MCF 10A (cell line): ENCODE measurements around the gene PTPRN2. TPM values are rescaled to one million over a fixed set of nuclear protein-coding genes. Genes with fewer than 3 reads are reported as not detected.

Experiments
- BruUV-seq: library from RNA; stranded (reverse); fragments of 400-500 nt; replicated peaks from 2 replicates; lab custom pipeline; 2021; lab: Mats Ljungman, UMichigan
- CTCF ChIA-PET: fragments of 300-600 bp; sonication (Branson Sonifier 250); formaldehyde crosslinking; extraction: SDS; loops from one replicate; lab custom pipeline; 2021; ENCODE audit warnings: antibody characterized with exemption, inconsistent platforms; lab: Yijun Ruan, JAX
- POLR2A ChIA-PET: fragments of 300-600, 350-650 bp; sonication (Branson Sonifier 250); formaldehyde crosslinking; extraction: SDS; loops from one replicate; lab custom pipeline; 2020; ENCODE audit warnings: antibody characterized with exemption, inconsistent platforms; lab: Yijun Ruan, JAX
- DNase-seq: peaks from one replicate; pipeline ENCODE4 v3.0.0-alpha.2; 2018; ENCODE audit not compliant: unreplicated experiment
- H3K27ac Mint-ChIP-seq: one replicate; pipeline ENCODE4 v1.8.0; 2022; ENCODE audit warnings: mild to moderate bottlenecking, low read depth, mixed read lengths; ENCODE audit not compliant: unreplicated experiment
- H3K27me3 Mint-ChIP-seq: one replicate; pipeline ENCODE4 v1.8.0; 2022; ENCODE audit warnings: mixed read lengths; ENCODE audit not compliant: insufficient read depth, unreplicated experiment
- H3K36me3 Mint-ChIP-seq: one replicate; pipeline ENCODE4 v1.8.0; 2022; ENCODE audit warnings: mild to moderate bottlenecking, moderate library complexity, mixed read lengths; ENCODE audit not compliant: insufficient read depth, unreplicated experiment
- H3K4me1 Mint-ChIP-seq: one replicate; pipeline ENCODE4 v1.8.0; 2022; ENCODE audit warnings: mixed read lengths; ENCODE audit not compliant: insufficient read depth, unreplicated experiment
- H3K4me3 Mint-ChIP-seq: one replicate; pipeline ENCODE4 v1.8.0; 2022; ENCODE audit warnings: mild to moderate bottlenecking, moderate library complexity, mixed read lengths; ENCODE audit not compliant: unreplicated experiment
- H3K9me3 Mint-ChIP-seq: one replicate; pipeline ENCODE4 v1.8.0; 2022; ENCODE audit warnings: mixed read lengths; ENCODE audit not compliant: unreplicated experiment
- intact Hi-C: fragments of 100-400 bp; cut with micrococcal nuclease; formaldehyde crosslinking; loops from 2 replicates; pipeline ENCODE4 v1.14.1; 2022
- total RNA-seq: library from RNA; stranded (reverse); gene quantifications from 2 replicates; pipeline ENCODE4 v1.2.3, GENCODE V29; 2022
- TF ChIP-seq, protein P1 (sequence below): fragments of 200-600 bp; IDR thresholded peaks from one replicate; pipeline ENCODE4 v1.8.0; 2022; ENCODE audit warnings: antibody characterized with exemption, mild to moderate bottlenecking; ENCODE audit not compliant: unreplicated experiment

PTPRN2 gene
- total RNA-seq, 1 experiment from 2014 or later: 4.5 TPM

DNA sequence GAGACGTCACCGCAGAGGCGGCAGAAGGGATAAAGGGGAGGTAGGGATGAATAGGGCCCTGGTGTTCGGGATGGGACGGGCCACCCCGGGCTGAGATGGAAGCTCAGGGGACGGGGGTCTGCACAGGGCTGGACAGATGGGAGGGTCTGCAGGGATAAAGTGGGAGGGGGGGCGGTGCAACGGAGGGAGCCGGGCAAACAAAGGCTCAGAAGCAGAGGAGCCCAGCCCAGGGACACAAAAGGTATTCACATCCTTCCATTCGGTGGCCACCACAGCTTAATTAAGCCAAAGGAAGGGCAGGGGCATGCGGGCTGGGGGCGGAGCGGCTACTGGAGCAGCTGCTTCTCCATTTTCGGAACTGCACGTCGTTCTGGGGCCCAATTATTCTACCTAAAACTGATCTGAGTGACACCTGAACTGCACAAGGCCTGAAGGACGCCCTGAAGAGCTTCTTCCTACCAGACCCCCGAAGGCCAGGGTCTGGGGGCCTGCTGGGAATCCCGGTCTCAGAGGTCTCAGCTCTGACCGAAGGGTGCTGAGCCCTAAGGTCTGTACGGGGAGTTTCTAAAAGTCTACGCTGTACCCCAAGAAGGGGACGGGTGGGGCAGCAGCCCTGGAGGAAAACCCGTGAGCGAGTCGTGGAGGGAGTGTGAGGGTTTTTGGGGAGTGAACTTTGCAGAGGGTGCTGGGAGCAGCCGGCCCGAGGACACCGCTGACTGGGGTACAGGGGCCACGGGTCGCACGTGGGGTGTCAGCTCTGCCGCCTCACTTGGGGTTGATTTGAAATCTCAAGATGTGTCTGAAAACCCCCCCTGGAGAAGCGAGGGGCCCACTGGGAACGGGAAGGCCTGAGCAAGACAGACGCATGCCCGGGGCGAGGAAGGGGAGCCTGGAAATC is 916.0 kb downstream of the PTPRN2 start:
- no peak overlapping the region for H3K4me3 Mint-ChIP-seq
- H3K4me1 Mint-ChIP-seq: no peaks in the 10 kb centered on the region
- peaks cover 14% of the 10 kb centered on the region for H3K9me3 Mint-ChIP-seq
- H3K27ac Mint-ChIP-seq: no peak overlapping the region
- BruUV-seq: no TSS peak
- intact Hi-C loops: no loop called here
- no peaks in the 10 kb centered on the region for H3K27me3 Mint-ChIP-seq
- TF ChIP-seq, protein P1, sequence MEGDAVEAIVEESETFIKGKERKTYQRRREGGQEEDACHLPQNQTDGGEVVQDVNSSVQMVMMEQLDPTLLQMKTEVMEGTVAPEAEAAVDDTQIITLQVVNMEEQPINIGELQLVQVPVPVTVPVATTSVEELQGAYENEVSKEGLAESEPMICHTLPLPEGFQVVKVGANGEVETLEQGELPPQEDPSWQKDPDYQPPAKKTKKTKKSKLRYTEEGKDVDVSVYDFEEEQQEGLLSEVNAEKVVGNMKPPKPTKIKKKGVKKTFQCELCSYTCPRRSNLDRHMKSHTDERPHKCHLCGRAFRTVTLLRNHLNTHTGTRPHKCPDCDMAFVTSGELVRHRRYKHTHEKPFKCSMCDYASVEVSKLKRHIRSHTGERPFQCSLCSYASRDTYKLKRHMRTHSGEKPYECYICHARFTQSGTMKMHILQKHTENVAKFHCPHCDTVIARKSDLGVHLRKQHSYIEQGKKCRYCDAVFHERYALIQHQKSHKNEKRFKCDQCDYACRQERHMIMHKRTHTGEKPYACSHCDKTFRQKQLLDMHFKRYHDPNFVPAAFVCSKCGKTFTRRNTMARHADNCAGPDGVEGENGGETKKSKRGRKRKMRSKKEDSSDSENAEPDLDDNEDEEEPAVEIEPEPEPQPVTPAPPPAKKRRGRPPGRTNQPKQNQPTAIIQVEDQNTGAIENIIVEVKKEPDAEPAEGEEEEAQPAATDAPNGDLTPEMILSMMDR: no peak
- CTCF ChIA-PET: no interaction called here
- no peak for DNase-seq
- no peaks in the 10 kb centered on the region for H3K36me3 Mint-ChIP-seq
- POLR2A ChIA-PET: no interaction called here

DNA sequence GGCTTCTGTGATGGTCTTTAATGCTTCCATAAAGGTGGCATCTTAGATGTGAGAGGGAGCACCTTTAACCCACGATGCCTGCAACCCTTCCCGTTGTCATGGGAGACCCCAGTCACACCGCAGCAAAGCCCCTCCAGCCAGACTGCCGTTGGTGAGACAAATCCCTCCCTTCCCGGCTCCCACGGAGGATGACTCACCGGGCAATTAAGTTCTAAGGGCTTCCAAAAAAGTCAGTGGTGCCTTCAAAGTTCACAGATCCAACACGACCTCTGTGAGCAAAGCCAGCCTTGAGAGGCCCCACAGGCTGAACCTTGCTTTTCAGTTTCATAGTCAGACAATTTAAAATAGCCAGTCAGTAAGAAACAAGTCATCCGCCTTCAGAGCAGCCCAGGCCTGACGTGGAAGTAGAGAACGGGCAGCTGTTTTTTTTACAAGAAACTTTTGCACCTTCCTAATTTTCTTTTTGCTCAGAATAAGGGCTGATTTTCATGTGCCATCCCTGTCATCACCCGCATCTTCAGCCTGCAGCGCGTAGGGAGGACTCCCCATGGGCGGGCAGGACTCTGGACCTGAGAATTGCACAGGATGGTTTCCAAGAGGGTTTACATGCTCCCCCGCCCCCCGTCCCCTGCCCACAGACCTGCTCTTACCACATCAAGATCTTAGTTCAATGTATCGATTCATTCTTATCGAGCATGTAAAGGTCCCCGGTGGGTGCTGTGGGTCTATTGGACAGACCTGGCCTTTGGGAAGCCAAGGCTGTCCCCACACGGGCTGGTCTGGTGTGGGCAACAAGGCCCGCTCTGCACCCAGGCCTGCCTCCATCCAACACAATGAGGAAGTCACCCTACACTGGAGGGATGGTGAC is 916.9 kb downstream of the PTPRN2 start:
- no TSS peak for BruUV-seq
- H3K27ac Mint-ChIP-seq: no peak overlapping the region
- ChIA-PET CTCF (interaction anchor here (0.6 kb wide), 1 partner anchor 302 kb away, joined by 3 read pairs; no protein-coding TSS in a partner anchor), POLR2A (no interaction called here)
- no peak for DNase-seq
- peaks cover 14% of the 10 kb centered on the region for H3K9me3 Mint-ChIP-seq
- intact Hi-C loops: no loop called here
- H3K4me1 Mint-ChIP-seq: no peaks in the 10 kb centered on the region
- TF ChIP-seq, protein P1: no peak
- no peak overlapping the region for H3K4me3 Mint-ChIP-seq
- no peaks in the 10 kb centered on the region for H3K27me3 Mint-ChIP-seq
- no peaks in the 10 kb centered on the region for H3K36me3 Mint-ChIP-seq

DNA sequence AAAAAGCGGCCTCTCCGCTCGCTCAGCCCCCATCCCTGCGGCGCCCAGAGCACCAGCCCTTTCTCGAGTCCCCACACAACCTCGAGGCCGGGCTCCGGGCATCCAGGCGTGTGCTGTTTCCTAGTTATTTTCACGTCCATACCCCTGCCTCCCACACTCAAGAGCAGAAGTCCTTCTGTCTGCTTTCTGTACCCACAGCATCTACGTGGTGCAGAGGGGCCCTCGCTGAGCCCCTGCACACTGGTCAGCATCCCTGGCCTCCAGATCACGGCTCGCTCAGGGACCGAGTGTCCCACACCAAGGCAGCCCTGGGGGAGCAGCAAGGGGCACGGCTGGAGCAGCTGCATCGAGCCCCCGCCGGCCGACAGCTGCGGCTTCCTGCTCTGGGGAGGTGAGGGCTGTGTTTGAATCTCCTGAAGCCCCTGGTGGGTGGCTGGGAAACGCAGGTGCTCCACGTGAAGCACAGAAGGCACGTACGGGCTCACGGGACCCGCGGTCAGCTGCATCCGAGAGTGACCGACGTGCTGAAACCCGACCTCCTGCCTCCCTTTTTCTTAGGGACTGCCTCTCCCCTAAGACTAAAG is 917.8 kb downstream of the PTPRN2 start:
- TF ChIP-seq, protein P1: no peak
- H3K4me1 Mint-ChIP-seq: no peaks in the 10 kb centered on the region
- no peak overlapping the region for H3K27ac Mint-ChIP-seq
- H3K27me3 Mint-ChIP-seq: no peaks in the 10 kb centered on the region
- POLR2A ChIA-PET: no interaction called here
- intact Hi-C loops: no loop called here
- H3K36me3 Mint-ChIP-seq: no peaks in the 10 kb centered on the region
- peaks cover 14% of the 10 kb centered on the region for H3K9me3 Mint-ChIP-seq
- CTCF ChIA-PET: interaction anchor here (0.6 kb wide), 1 partner anchor 303 kb away, joined by 3 read pairs; no protein-coding TSS in a partner anchor
- no peak for DNase-seq
- no TSS peak for BruUV-seq
- H3K4me3 Mint-ChIP-seq: no peak overlapping the region
